ENCODE results near the gene TRAM2.

DNA sequence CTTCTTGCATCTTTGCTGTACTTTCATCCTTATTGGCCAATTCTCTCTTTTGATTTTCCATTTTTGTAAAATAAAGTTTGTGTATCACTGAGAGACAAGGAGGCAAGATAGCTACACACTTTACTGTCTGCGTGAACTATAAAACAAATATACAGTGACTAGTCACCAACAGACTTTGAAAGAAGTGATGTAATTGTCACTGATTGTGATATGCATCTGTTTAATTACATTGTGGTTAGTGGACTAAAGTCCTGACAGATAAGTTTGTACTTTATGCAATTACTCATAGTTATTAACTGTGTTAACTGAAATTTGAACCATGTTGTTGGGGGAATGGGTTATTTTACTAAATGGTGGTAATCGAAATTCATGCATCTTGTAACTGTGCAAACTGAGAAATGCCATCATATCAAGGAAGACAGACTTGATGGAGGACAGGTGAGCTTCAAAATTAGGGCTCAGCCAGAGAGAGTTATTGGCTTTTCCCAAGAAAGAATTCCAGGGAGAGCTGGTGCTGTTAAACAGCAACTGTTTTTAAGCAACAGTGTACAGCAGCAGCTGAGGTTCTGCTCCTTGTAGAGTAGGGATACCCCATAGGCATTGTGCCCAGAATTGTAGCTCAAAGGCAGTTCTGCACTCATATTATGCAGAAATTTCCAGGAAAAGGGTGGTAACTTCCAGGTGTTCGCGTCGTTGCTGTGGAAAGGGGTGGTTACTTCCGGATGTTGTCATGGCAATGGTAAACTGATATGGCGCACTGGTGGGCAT lies 93.8 kb downstream of the TRAM2 start:
- no peak for TF ChIP-seq CTCF (IDR thresholded peaks at IDR 0.05)
- no peak for TF ChIP-seq POLR2A (IDR thresholded peaks at IDR 0.05)
- TF ChIP-seq EP300 (IDR thresholded peaks at IDR 0.05), result no peak
